ENCODE measurements around the gene NHERF1.
A peak's percentile ranks its signal among the peaks of the same experiment; 100 is the strongest.

Gene NHERF1

DNA sequence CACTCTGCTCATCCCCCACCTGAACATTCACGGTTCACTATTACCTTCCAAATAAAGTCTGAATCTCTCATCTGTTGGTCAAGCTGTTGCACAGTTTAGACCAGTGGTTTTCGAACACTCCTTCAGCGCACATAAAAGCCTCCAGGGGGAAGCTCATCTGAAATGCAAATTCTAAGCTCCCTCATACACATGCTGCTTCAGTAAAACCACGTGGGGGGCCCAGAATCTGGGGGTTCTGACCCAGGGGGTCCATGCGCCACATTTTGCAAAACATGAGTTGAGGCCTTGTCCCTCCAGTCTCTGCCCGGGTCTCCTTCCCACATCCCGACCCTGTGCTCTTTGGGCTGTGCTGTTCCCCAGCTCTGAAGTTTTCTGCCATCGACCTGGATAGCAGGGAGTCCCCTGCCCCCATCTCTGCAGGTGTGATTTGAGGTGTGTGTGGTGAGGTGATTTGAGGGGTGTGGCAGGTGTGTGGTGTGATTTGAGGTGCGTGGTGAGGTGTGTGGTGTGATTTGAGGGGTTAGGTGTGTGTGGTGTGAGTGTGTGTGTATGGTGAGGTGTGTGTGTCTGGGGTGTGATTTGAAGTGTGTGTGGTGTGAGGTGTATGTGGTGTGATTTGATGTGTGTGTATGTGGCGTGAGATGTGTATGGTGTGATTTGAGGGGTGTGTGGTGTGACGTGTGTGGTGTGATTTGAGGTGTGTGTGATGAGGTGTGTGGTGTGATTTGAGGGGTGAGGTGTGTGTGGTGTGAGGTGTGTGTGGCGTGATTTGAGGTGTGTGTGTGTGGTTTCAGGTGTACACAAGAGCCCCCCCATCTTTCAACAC lies 16.2 kb upstream of the NHERF1 start:
- no peak for DNase-seq (ENCODE audit: low spot score)

DNA sequence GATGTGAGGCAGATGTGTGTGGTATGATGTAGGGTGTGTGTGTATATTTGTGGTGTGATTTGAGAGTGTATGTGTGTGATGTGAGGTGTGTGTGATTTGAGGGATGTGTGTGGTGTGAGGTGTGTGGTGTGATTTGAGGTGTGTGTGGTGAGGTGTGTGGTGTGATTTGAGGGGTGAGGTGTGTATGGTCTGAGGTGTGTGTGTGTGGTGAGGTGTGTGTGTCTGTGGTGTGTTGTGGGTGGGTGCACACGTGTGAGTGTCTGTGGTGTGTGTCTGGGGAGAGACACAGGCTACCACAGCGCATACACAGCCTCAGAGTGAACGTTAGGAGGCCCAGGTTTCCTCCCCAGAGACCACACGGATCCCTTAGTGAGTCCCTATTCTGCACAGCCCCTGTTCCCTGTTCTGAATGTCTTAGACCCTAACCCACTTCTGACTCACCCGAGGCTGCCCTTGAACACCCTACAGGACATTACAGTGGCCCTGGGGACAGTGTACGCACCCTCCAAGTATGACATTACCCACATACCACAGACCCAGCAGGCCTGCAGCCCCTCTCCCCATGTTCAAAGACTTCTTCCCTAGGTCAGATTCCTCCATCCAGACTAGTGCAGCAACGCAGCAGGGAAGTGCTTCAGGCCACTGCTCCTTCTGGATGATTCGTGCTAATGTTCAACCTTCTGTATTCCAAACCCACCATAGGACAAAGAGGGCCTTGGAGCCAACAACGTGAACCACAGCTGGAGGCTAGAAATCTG lies 14.9 kb upstream of the NHERF1 start:
- DNase-seq (ENCODE audit: low spot score) = no peak

DNA sequence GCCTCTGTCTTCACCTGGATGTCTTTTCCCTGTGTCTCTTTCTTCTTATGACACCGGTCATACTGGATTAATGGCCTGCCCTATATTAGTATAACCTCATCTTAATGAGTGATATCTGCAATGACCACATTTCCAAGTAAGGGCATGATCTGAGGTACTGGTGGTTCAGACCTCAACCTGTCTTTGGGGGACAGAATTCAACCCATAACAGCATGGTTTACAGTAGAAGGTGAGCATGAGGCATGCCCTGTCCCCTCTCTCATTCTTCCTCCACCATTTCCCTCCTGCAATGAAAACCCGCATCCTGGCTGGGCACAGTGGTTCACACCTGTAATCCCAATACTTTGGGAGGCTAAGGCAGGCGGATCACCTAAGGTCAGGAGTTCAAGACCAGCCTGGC lies 14.2 kb upstream of the NHERF1 start:
- no peak for DNase-seq (ENCODE audit: low spot score)

DNA sequence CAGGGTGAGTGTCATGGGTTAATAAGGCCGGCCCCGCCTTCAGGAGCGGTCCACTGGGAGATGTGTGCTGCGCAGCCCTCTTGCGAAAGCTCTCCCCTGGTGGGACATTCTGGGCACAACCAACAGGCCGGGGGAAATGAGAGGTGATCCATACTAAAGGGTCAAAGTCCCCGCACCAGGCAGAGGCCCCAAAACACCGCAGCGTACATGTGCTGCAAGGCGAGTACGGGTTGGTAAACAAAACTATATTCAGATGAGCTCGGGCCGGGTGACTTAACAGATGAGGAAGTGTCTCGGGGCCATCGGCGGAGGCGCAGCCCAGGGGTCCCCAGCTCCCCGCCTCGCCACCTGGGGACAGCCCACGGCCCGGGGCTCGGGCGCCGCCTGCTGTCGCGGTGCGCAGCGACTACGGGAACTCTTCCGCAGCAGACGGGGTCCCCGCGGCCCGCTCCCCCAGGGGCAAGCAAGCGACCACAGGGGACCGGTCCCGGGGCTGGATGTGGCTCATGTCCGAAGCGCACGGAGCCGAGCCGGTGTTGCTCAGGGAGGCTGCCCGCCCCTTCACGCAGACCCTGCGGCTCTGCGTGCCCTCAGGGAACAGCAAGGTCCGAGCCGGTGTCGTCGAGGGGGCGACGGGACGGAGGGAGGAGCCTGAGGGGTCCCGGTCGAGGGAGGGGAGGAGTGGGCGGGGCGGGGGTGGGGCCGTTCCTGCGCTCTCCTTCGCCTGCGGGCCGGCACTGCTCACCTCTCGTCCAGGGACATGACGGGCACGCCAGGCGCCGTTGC lies 11.7 kb upstream of the NHERF1 start, which contains the start of gene RAB37:
TSS of gene RAB37 (plus strand) at position 744 of the 786 bp plus-strand sequence. CDS start at position 761, 17 bp downstream.
- DNase-seq (ENCODE audit: low spot score) = no peak

DNA sequence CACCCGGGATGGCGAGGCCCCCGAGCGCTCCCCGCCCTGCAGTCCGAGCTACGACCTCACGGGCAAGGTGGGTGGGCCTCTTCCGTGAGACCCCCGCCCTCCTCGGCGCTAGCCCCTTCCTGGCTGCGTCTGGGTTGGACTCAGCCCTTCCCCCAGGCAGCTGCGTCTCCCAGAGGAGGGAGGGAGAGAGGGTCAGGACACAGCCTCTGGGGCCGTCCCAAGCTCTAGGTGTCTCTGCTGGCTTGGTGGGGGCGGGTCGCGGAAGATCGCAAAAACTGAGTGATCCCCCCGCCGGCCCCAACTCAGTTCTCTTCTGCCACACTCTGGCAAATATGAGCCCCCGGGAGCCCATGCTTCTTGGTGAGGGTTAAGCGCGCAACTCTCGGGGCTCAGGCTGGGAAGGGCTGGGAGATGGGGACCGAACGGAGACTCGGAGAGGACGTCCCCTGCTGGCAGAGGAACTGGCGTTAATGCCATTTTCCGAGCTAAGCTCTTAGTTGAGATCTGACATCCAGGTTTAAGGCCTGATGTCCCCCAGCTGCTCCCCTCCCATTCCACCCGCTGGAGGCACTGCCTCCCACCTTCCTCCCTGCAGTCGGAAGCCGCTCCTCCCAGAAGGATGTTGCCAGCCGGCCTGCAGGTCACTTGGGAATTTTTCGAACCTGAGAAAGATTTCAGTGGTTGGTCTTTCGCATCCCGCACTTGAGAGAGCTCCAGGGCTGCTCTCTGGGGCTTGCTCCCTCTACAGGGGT lies 11.0 kb upstream of the NHERF1 start:
- DNase-seq (ENCODE audit: low spot score) = no peak

DNA sequence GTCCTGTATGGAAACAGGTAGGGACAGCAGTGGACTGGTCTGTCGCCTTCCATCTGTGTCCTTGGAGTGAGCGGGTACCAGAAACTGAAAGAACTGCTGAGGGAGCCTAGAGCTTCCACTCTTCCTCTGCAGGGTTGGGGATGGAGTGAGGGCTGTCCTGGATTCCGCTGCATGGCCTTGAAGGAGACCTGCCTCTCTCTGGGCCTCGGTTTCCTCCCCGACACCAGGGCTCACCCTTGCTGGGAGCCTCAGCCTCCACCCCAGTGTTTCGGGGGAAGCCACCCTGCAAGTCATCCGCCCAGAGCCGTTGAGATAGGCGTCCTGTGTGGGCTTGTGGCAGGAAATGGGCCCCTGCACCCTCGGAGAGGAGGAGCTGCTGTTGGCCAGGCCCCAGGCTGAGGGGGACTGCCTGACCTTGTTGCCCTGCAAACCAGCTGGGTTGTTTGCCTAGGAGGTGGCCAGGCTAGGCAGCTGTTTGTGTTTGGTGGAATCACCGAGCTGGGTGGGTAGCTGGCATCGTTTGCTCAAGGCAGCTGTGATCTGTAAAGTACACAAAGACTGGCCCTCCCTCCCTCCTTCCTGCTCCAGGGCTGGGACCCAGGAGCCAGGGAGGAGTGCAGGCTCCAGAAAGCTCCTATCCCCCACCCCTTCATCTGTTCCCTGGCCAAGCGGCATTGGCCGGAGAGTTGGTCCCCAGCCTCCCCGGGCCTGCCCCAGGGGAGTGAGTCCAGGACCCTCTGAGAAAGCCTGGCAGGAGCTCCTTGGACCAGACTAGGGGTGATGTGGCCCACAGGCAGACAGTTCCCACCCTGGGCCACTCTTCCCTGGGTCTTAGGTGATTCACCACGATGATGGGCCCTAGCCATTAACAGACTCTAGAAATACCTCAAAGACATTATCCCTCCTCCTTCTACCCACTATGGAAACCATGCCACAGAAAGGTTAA lies 10.1 kb upstream of the NHERF1 start:
- DNase-seq (ENCODE audit: low spot score) = no peak

DNA sequence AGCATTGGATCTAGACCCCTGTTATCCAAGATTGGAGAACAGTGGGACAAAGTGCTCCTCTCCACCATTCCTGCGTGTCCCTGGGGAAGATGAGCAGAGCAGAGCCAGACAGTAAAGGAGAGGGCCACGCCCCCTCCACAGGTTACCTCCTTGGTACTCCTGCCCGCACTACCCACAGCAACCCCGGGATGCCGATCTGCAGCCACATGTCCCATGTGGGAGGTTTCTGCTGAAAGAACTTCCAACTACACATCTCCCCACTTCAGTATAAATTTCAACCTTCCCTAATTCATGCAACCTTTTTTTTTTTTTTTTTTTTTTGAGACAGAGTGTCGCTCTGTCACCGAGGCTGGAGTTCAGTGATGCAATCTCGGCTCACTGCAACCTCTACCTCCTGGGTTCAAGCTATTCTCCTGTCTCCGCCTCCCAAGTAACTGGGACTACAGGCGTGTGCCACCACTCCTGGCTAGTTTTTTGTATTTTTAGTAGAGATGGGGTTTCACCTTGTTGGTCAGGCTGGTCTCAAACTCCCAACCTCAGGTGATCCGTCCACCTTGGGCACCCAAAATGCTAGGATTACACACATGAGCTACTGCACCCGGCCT lies 9.1 kb upstream of the NHERF1 start:
- DNase-seq (ENCODE audit: low spot score) = no peak

DNA sequence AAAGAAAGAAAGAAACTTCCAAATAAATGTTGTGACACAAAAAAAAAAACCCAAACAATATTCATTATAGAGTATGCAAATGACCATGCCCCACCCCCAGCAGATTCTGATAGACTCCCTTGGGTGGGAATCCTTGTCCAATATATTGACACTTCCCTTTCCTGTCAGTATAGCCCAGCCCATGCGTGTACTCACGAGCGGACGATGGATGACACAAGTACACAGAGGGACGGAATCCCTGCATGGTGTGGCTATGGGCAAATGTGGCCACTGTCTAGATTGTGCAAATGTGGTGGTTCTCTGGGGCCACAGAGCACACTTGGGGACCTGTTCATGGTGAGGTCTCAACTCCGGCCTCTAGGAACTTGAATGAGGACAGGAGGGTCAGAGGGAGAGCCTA lies 8.3 kb upstream of the NHERF1 start:
- no peak for DNase-seq (ENCODE audit: low spot score)

DNA sequence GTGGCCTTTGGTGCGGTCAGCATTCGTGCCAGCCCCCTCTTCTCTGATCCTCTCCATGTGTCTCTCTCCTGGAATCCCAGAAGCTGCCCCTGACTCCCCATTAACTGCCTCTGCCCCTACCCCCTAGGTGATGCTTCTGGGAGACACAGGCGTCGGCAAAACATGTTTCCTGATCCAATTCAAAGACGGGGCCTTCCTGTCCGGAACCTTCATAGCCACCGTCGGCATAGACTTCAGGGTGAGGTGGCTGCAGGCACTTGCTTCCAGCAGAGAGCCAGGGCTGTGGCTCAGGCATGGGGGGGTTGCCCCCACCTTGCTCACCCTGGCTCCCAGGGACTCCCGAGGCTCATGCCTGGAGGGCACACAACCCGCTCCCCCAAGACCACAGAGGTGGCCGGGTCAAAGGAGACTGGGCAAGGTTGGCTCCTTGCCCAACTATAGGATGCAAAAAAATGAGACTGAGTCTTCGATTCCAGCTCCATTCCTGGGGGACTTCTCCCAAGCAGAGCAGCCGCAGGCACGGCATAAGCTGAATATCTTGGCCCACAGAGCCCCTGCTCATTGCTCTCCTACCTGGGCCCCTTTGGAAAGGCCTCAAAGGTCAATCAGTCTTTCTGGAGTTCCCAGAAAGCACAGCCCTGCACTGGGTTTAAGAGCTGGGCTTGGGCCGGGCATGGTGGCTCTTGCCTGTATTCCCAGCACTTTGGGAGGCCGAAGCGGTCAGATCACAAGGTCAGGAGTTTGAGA lies 7.6 kb upstream of the NHERF1 start:
- DNase-seq (ENCODE audit: low spot score) = no peak

DNA sequence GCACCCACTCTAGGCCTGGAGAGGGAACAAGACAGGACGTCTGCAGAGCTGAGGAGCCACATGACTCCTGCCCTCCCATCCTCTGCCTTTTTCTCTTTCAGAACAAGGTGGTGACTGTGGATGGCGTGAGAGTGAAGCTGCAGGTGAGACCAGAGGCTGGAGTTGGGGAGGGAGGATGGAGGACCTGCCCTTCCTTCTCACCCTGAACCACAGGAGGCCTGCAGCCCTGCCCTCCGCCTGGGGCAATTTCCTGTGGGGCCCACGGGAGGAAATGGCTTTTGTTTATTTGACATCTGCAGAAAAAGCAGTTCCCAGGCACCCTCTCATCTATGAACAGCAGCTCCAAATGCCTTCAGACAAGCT lies 6.3 kb upstream of the NHERF1 start:
- no peak for DNase-seq (ENCODE audit: low spot score)

DNA sequence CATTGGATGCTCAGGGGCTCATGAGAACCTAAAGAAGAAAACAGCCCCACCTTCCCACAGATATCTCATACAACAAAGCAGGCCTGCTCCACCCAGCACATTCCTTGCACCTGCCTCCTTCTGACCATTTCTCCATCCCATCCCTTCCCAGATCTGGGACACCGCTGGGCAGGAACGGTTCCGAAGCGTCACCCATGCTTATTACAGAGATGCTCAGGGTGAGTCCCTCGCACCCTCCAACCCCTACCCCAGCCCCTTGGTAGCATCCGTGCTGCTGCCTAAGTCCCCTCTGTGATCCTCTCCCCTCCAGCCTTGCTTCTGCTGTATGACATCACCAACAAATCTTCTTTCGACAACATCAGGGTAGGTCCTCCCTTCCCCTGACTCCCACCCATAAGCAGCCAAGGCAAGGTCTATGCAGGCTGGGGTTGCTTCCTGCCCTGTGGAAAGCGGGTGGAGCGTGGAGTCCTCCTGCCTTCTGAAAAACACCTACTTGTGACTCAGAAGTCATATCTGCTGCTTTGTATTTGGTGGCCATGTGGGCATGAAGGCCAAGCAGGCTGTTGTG lies 5.4 kb upstream of the NHERF1 start:
- DNase-seq (ENCODE audit: low spot score) = no peak

DNA sequence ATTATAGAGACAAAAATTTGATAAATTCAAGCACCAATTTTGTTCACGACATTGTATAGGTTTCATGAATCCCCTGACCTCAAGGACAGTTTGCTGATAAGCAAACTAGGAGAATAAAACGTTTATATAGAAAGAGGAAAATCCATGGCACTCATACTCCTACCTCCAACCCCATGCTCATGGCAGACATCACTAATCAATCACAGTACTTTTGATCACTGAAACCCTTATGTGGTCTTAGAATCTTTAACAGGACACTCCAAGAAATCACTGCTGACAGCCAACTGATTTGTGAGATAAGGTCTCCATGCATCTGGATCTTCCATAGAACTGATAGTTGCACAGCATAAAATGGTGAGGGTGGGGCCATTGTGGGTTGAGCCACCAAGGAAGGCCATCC lies 4.7 kb upstream of the NHERF1 start:
- no peak for DNase-seq (ENCODE audit: low spot score)

DNA sequence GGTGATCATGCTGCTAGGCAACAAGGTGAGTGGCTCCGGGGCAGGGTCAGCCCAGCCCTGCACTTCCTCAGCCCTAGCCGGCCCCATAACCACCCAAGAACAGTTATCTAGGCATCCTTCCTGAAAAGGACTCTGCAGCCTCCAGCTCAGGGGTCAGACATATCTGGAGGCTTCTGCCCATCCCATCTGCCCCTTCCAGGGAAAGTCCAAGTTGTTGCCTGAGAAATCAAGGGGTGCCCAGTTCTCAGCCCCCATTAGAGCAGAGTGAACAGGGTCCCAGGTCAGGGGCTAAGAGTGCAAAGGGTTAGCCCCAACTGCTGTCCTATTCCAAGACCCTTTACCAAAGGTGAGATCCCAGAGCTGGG lies 4.1 kb upstream of the NHERF1 start:
- no peak for DNase-seq (ENCODE audit: low spot score)

DNA sequence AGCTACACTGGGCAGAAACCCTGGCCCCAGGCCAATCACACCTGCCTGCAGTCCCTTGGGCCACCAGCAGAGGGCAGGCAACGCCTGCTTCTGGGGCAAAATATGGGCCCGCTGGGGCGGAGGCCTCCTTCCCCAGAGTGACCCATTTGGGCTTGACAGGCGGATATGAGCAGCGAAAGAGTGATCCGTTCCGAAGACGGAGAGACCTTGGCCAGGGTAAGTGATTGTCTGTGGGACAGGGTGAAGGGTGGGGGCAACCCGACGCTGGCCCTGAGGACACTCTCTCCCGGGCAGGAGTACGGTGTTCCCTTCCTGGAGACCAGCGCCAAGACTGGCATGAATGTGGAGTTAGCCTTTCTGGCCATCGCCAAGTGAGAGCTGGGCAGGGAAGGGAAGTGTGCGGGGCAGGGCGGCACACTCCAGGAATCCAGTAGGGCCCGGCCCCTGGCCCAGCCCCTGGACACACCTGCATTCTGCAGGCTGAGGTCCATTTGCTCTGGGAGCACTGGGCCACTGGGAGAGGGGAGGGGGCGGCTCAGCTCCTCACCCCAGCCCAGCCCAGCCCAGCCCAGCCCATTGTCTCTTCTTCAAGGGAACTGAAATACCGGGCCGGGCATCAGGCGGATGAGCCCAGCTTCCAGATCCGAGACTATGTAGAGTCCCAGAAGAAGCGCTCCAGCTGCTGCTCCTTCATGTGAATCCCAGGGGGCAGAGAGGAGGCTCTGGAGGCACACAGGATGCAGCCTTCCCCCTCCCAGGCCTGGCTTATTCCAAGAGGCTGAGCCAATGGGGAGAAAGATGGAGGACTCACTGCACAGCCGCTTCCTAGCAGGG lies 3.5 kb upstream of the NHERF1 start:
- peak; percentile 78 for DNase-seq (ENCODE audit: low spot score)

DNA sequence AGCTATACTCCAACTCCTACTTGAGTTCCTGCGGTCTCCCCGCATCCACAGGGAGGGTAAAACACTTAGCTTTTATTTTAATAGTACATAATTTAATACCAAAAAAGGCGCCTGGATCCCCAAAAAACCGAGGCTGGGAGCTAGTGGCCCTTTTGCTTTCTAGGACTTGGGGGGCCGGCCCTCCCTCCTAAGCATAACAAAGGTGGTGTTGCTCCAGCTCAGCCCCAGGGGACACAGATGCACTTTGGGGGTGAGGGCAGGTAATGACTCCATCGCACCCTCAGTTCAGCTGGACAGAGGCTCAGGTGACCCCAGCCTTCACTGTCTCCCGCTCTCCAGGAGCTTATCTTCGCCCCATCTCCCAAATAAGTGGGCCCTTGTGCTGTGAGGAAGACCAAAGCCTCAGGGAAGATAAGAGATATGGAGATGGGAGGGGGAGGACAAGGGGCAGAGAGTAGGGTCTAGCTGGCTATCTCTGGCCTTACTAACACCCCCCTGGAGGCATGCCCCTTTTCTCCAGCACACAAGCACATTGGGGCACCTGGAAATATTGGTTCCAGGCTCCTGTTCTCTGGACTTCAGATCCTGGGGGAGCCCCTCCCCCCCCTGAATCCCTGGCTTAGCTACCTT lies 2.8 kb upstream of the NHERF1 start:
- DNase-seq (ENCODE audit: low spot score) = no peak

DNA sequence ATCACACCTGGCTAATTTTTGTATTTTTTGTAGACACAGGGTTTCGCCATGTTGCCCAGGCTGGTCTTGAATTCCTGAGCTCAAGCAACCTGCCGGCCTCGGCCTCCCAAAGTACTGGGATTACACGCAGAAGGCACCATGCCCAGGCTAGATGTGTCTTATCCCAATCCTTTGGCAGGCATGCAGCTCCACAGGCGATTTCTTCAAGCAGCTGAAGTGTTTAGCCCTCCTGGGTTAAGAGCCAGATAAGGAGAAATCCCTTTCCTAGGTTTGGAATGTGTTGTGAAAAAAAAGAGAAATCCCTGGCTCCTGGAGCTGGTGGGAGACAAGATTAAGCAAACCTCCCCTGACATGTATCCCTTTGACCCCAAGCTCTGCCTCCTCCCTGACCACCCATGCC lies 2.1 kb upstream of the NHERF1 start:
- DNase-seq (ENCODE audit: low spot score) = no peak

DNA sequence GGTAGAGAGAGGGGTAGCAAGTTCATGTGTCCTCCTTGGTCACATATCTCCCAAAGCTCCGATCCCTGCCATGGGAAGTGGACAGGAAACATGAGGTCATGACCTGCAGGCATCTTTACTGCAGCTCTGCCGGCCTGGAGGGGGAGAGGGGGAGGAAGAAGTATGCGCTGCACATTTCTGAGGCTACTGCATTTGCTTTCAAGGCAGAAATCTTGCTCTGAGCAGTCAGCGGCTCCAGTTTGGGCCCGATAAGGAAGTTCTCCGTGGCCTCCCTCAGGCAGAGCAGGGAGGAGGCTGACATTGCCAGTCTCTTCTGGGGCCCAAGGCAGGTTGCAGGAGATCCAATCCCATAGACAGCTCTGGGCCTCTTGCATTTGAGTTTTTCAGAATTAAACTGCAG lies 1.5 kb upstream of the NHERF1 start:
- no peak for DNase-seq (ENCODE audit: low spot score)

DNA sequence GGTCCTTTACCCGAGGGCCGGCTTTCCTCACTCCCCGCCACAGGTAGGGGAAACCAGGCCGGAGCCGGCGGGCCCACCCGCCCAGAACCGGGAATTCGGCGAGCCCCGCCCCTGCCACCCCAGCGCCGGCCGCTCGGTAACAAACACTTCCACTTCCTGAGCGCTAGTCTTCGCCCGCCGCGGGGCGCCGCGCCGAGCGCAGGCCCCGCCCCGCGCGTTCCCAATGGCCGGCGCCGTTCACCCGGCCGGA lies 224 bp upstream of the NHERF1 start:
- DNase-seq (ENCODE audit: low spot score) = no peak

Data from cerebellar cortex (tissue), 1 donor.